Subcutaneous abdominal adipose tissue (tissue), 5 donors: Measurements from ENCODE around the gene SCAMP3.

Experiments used
- H3K27ac ChIP-seq: one replicate; pipeline ENCODE4 v1.7.0; 2013; ENCODE audit warnings: low read depth, mild to moderate bottlenecking, inconsistent platforms, low read length, moderate library complexity
- H3K27me3 ChIP-seq, 5 donors: one replicate each; pipeline ENCODE4 v1.7.0; 2013; ENCODE audit warnings: low read length in 5 of 5, inconsistent platforms in 1 of 5; ENCODE audit not compliant: control insufficient read depth in 5 of 5, insufficient read depth in 4 of 5
- H3K36me3 ChIP-seq, 5 donors: one replicate each; pipeline ENCODE4 v1.7.0; 2013; ENCODE audit warnings: low read length in 5 of 5; ENCODE audit not compliant: control insufficient read depth in 5 of 5, insufficient read depth in 5 of 5
- H3K4me1 ChIP-seq, 5 donors: one replicate each; pipeline ENCODE4 v1.7.0; 2013; ENCODE audit warnings: low read length in 5 of 5, mild to moderate bottlenecking in 3 of 5, moderate library complexity in 1 of 5; ENCODE audit not compliant: control insufficient read depth in 5 of 5, insufficient read depth in 5 of 5
- H3K4me3 ChIP-seq, 5 donors: one replicate each; pipeline ENCODE4 v1.7.0; 2013; ENCODE audit warnings: low read length in 5 of 5, low read depth in 1 of 5
- H3K9ac ChIP-seq, 5 donors: one replicate each; pipeline ENCODE4 v1.7.0; 2013; ENCODE audit warnings: low read length in 5 of 5, mild to moderate bottlenecking in 4 of 5, moderate library complexity in 3 of 5
- H3K9me3 ChIP-seq, 5 donors: one replicate each; pipeline ENCODE4 v1.7.0; 2013; ENCODE audit warnings: low read length in 5 of 5; ENCODE audit not compliant: control insufficient read depth in 5 of 5
- donor health status: healthy.
- donor health status: healthy.
- donor health status: healthy.
- donor health status: healthy.
- donor health status: healthy.

Gene SCAMP3

GRCh38 chr1:155261852-155262673 lies at the start of gene SCAMP3:
SCAMP3 (minus strand) TSS chr1:155262360; CDS start chr1:155262151, 209 bp downstream.
- peak within 1 kb of the TSS; percentile 81 to 98 (median 92) for H3K9ac ChIP-seq
- H3K27me3 ChIP-seq = no peaks in the 10 kb centered on the region
- H3K27ac ChIP-seq = peak within 1 kb of the TSS; percentile 86
- no peaks in the 10 kb centered on the region for H3K9me3 ChIP-seq
- peaks cover 18 to 64% (median 49%) of the 10 kb centered on the region in 5 donors for H3K36me3 ChIP-seq
- H3K4me1 ChIP-seq = peaks cover 6 to 24% (median 20%) of the 10 kb centered on the region in 5 donors
- H3K4me3 ChIP-seq = peak within 1 kb of the TSS; percentile 84 to 92 (median 89)

- peak overlapping the region; percentile 75 to 98 (median 94) for H3K4me3 ChIP-seq
- H3K27ac ChIP-seq = peak overlapping the region; percentile 91
- no peaks in the 10 kb centered on the region for H3K9me3 ChIP-seq
- no peaks in the 10 kb centered on the region for H3K27me3 ChIP-seq
- peaks cover 5 to 26% (median 19%) of the 10 kb centered on the region in 5 donors for H3K4me1 ChIP-seq
- H3K9ac ChIP-seq = peak overlapping the region; percentile 85 to 99 (median 97)
- H3K36me3 ChIP-seq = peaks cover 0 to 26% (median 13%) of the 10 kb centered on the region in 5 donors
Measured at GRCh38 chr1:155309423-155310021, 47.4 kb upstream of the SCAMP3 start.

GRCh38 chr1:155308493-155309422 lies 46.6 kb upstream of the SCAMP3 start, which contains the start of gene FDPS:
FDPS (plus strand) TSS chr1:155308866; CDS start chr1:155309790, 924 bp downstream.
- Histone ChIP-seq H3K27ac (peak within 1 kb of the TSS; percentile 91), H3K9ac (peak within 1 kb of the TSS; percentile 85 to 99 (median 97)), H3K36me3 (peaks cover 0 to 22% (median 12%) of the 10 kb centered on the region in 5 donors), H3K27me3 (no peaks in the 10 kb centered on the region), H3K4me1 (peaks cover 5 to 26% (median 19%) of the 10 kb centered on the region in 5 donors), H3K4me3 (peak within 1 kb of the TSS; percentile 75 to 98 (median 94)), H3K9me3 (no peaks in the 10 kb centered on the region)

- Histone ChIP-seq H3K9ac (no peak overlapping the region), H3K27me3 (no peaks in the 10 kb centered on the region), H3K4me3 (no peak overlapping the region), H3K27ac (no peak overlapping the region), H3K4me1 (peaks cover 2 to 26% (median 19%) of the 10 kb centered on the region in 5 donors), H3K36me3 (peaks cover 0 to 8% (median 2%) of the 10 kb centered on the region in 5 donors), H3K9me3 (no peaks in the 10 kb centered on the region)
Measured at GRCh38 chr1:155307247-155307740, 45.1 kb upstream of the SCAMP3 start.

GRCh38 chr1:155305881-155306391 lies 43.8 kb upstream of the SCAMP3 start:
- H3K9ac ChIP-seq = no peak overlapping the region
- H3K4me3 ChIP-seq = no peak overlapping the region
- no peaks in the 10 kb centered on the region for H3K27me3 ChIP-seq
- no peaks in the 10 kb centered on the region for H3K9me3 ChIP-seq
- no peak overlapping the region for H3K27ac ChIP-seq
- peaks cover 2 to 26% (median 19%) of the 10 kb centered on the region in 5 donors for H3K4me1 ChIP-seq
- H3K36me3 ChIP-seq = peaks cover 0 to 4% (median 0%) of the 10 kb centered on the region in 5 donors

GRCh38 chr1:155304558-155305063 lies 42.5 kb upstream of the SCAMP3 start:
- H3K4me1 ChIP-seq = peaks cover 0 to 14% (median 14%) of the 10 kb centered on the region in 5 donors
- no peak overlapping the region for H3K27ac ChIP-seq
- H3K9me3 ChIP-seq = no peaks in the 10 kb centered on the region
- H3K36me3 ChIP-seq = no peaks in the 10 kb centered on the region
- H3K27me3 ChIP-seq = no peaks in the 10 kb centered on the region
- H3K4me3 ChIP-seq = no peak overlapping the region
- no peak overlapping the region for H3K9ac ChIP-seq

- H3K9ac ChIP-seq = no peak within 1 kb of the TSS
- no peaks in the 10 kb centered on the region for H3K9me3 ChIP-seq
- H3K36me3 ChIP-seq = no peaks in the 10 kb centered on the region
- H3K4me3 ChIP-seq = no peak within 1 kb of the TSS
- no peak within 1 kb of the TSS for H3K27ac ChIP-seq
- peaks cover 0 to 12% (median 7%) of the 10 kb centered on the region in 5 donors for H3K27me3 ChIP-seq
- no peaks in the 10 kb centered on the region for H3K4me1 ChIP-seq
Measured at GRCh38 chr1:155301342-155301841, 39.2 kb upstream of the SCAMP3 start, which contains the start of gene PKLR. PKLR (minus strand) TSS chr1:155301438; CDS start chr1:155301395, 43 bp downstream.

- Histone ChIP-seq H3K36me3 (no peaks in the 10 kb centered on the region), H3K4me1 (no peaks in the 10 kb centered on the region), H3K9me3 (no peaks in the 10 kb centered on the region), H3K27ac (no peak overlapping the region), H3K9ac (no peak overlapping the region), H3K27me3 (peaks cover 4 to 16% (median 11%) of the 10 kb centered on the region in 5 donors), H3K4me3 (no peak overlapping the region)
Measured at GRCh38 chr1:155300553-155301329, 38.6 kb upstream of the SCAMP3 start.
